ENCODE results near the gene TACC2. TPM values are rescaled to one million over a fixed set of nuclear protein-coding genes. Genes with fewer than 3 reads are reported as not detected.

TACC2 gene
- total RNA-seq, 1 donor from 2014 or later, result 10.7 TPM

DNA sequence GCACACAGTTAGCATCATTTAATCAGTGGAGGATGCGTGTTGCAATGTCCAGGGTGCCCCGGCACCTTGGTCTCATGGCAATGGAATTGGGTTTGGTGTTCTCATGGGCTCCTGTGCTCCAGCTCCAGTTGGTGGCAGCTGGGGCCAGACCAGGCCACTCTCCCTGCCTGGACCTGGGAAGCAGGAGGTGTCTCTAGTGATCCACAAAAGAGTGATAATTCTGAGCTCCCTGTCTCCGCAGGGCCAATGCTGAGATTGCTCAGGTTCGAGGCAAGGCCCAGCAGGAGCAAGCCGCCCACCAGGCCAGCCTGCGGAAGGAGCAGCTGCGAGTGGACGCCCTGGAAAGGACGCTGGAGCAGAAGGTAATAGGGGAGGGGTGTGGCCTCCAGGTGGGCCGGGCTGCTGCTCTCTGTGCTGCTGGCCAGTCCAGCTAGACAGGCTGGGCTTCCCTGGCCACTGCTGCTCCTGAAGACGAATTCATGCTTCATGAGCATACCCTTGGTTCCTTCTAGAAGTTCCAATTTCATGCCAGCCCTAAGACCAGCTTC, 260.4 kb downstream of the TACC2 start:
- Histone ChIP-seq H3K27me3 (no peaks in the 10 kb centered on the region), H3K9me3 (ENCODE audit: low read depth) (no peaks in the 10 kb centered on the region), H3K4me2 (no peak overlapping the region), H4K20me1 (ENCODE audit: low read depth) (no peaks in the 10 kb centered on the region), H3K79me2 (ENCODE audit: low read depth) (no peaks in the 10 kb centered on the region), H3K36me3 (no peaks in the 10 kb centered on the region), H3F3A (ENCODE audit: low read depth) (no peaks in the 10 kb centered on the region), H2AFZ (replicated peaks) (no peak overlapping the region), H3K4me3 (no peak overlapping the region), H3K4me1 (no peaks in the 10 kb centered on the region), H3K9ac (no peak overlapping the region), H3K27ac (no peak overlapping the region)
- Mint-ChIP-seq H3K27me3 (ENCODE audit: insufficient read depth, low read depth) (peaks cover 9% of the 10 kb centered on the region), H3K27ac (peak overlapping the region; percentile 33), H3K4me3 (no peak overlapping the region), H3K4me1 (peaks cover 8% of the 10 kb centered on the region), H3K36me3 (peaks cover 33% of the 10 kb centered on the region), H3K9me3 (no peaks in the 10 kb centered on the region)
- TF ChIP-seq EZH2phosphoT487 (IDR thresholded peaks at IDR 0.05), result no peak
- TF ChIP-seq, protein P1, sequence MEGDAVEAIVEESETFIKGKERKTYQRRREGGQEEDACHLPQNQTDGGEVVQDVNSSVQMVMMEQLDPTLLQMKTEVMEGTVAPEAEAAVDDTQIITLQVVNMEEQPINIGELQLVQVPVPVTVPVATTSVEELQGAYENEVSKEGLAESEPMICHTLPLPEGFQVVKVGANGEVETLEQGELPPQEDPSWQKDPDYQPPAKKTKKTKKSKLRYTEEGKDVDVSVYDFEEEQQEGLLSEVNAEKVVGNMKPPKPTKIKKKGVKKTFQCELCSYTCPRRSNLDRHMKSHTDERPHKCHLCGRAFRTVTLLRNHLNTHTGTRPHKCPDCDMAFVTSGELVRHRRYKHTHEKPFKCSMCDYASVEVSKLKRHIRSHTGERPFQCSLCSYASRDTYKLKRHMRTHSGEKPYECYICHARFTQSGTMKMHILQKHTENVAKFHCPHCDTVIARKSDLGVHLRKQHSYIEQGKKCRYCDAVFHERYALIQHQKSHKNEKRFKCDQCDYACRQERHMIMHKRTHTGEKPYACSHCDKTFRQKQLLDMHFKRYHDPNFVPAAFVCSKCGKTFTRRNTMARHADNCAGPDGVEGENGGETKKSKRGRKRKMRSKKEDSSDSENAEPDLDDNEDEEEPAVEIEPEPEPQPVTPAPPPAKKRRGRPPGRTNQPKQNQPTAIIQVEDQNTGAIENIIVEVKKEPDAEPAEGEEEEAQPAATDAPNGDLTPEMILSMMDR (IDR thresholded peaks at IDR 0.05), result no peak
- TF ChIP-seq EZH2 (IDR thresholded peaks at IDR 0.05), result no peak
- no peak for DNase-seq (ENCODE audit: low spot score)

DNA sequence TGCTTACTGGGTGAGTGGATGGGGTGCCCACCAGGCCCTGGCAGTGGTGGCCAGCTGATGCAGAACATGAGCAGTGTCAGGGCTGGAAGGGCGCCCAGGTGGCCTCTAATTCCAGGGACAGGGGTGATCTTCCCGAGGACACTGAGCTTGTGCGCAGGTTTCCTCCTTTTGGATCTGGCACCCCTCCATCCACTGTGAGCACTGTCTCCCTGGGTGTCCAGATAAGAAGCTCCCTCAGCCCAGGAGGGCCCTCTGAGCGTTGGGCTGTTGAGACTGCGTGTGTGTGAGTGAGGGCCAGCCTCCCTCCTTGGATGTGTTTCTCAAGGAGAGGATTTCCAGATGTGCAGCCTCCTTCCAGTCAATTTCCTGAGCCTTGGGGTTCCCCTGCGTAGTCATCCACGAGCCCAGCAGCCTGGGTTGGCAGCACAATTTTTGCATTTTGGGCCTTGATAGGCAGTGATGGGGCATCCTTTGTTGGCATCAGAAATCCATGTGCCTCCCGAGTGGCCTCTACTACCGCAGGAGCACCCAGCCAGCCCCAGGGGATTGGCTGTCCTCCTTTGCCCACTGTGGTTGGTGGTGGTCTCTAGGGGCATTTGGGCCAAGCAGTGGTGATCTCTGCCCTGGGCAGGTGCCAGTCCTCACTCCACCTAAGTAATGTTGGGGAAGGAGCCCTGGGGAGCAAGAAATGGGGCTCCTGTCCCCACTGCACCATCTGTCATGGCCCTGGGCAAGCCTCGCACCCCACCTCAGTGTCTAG, 261.2 kb downstream of the TACC2 start:
- no peak overlapping the region for H3K4me3 Mint-ChIP-seq
- peaks cover 9% of the 10 kb centered on the region for H3K27me3 Mint-ChIP-seq (ENCODE audit: insufficient read depth, low read depth)

DNA sequence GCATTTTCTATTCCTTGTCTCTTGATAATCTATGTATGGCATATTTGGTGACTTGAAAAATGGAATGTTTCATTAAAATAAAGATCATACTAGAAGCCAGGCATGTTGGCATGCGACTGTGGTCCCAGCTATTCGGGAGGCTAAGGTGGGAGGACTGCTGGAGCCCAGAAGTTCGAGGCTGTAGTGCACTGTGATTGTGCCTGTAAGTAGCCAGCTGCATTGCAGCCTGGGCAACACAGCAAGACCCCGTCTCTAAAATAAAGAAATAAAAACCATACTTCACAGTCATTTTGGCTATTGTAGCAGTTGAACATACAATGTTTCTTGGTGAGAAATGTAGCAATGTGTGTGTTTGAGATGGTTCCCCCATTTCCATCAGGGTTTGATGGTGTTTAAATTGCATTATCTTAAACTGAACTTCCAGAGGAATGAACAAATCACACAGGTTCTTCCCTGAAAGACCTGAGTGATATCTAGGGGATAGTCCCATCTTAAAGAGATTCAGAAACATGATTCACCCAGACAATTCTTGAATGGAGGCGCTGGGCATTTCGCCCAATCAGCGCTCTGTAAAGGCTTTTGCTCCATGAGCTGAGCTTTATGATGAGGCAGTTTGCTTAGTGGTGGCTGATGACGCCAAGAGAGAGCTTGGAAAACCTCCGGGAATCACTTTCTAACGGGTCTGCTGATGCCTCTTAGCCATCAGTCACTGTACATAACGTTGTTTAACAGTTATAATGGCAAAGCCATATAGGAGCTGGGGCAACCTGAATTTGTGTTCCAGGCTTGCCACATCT, 262.7 kb downstream of the TACC2 start:
- no peak overlapping the region for H3K9ac ChIP-seq
- no peaks in the 10 kb centered on the region for H3K9me3 ChIP-seq (ENCODE audit: low read depth)
- Mint-ChIP-seq H3K36me3 (peaks cover 24% of the 10 kb centered on the region), H3K4me3 (no peak overlapping the region), H3K9me3 (no peaks in the 10 kb centered on the region), H3K27me3 (ENCODE audit: insufficient read depth, low read depth) (peaks cover 9% of the 10 kb centered on the region), H3K27ac (no peak overlapping the region), H3K4me1 (peaks cover 3% of the 10 kb centered on the region)
- no peak for DNase-seq (ENCODE audit: low spot score)
- H4K20me1 ChIP-seq (ENCODE audit: low read depth), result no peaks in the 10 kb centered on the region
- H3K79me2 ChIP-seq (ENCODE audit: low read depth), result no peaks in the 10 kb centered on the region
- no peaks in the 10 kb centered on the region for H3K4me1 ChIP-seq
- H3K36me3 ChIP-seq, result no peaks in the 10 kb centered on the region
- TF ChIP-seq, protein P1 (IDR thresholded peaks at IDR 0.05), result no peak
- TF ChIP-seq EZH2 (IDR thresholded peaks at IDR 0.05), result no peak
- no peak for TF ChIP-seq EZH2phosphoT487 (IDR thresholded peaks at IDR 0.05)
- no peak overlapping the region for H3K4me3 ChIP-seq
- no peak overlapping the region for H3K27ac ChIP-seq
- no peaks in the 10 kb centered on the region for H3K27me3 ChIP-seq
- no peak overlapping the region for H2AFZ ChIP-seq (replicated peaks)
- no peak overlapping the region for H3K4me2 ChIP-seq
- no peaks in the 10 kb centered on the region for H3F3A ChIP-seq (ENCODE audit: low read depth)

More for the DNA sequence above, 261.2 kb downstream of the TACC2 start:
- TF ChIP-seq EZH2phosphoT487 (IDR thresholded peaks at IDR 0.05) (no peak), EZH2 (IDR thresholded peaks at IDR 0.05) (no peak)
- TF ChIP-seq, protein P1 (IDR thresholded peaks at IDR 0.05), result no peak
- H3K27ac Mint-ChIP-seq, result no peak overlapping the region
- no peak overlapping the region for H2AFZ ChIP-seq (replicated peaks)
- H3F3A ChIP-seq (ENCODE audit: low read depth), result no peaks in the 10 kb centered on the region
- H3K4me1 ChIP-seq, result no peaks in the 10 kb centered on the region
- no peak overlapping the region for H3K4me2 ChIP-seq
- no peaks in the 10 kb centered on the region for H3K9me3 ChIP-seq (ENCODE audit: low read depth)
- no peaks in the 10 kb centered on the region for H3K27me3 ChIP-seq
- H4K20me1 ChIP-seq (ENCODE audit: low read depth), result no peaks in the 10 kb centered on the region
- H3K79me2 ChIP-seq (ENCODE audit: low read depth), result no peaks in the 10 kb centered on the region
- no peak overlapping the region for H3K4me3 ChIP-seq
- no peak for DNase-seq (ENCODE audit: low spot score)
- no peak overlapping the region for H3K9ac ChIP-seq
- H3K27ac ChIP-seq, result no peak overlapping the region
- H3K9me3 Mint-ChIP-seq, result no peaks in the 10 kb centered on the region
- peaks cover 27% of the 10 kb centered on the region for H3K36me3 Mint-ChIP-seq
- peaks cover under 1% of the 10 kb centered on the region for H3K4me1 Mint-ChIP-seq
- no peaks in the 10 kb centered on the region for H3K36me3 ChIP-seq
